ENCODE data around the gene RARA. TPM values are rescaled to one million over a fixed set of nuclear protein-coding genes. Genes with fewer than 3 reads are reported as not detected.
"Not testable (repeated sequence)": the region's sequence is repeated elsewhere in the genome, so short reads cannot be mapped to it uniquely, and the experiment has no call there.

Gene RARA
- total RNA-seq, 1 donor from 2014 or later: 28.8 TPM

- intact Hi-C loops (cut with micrococcal nuclease): no loop called here
Measured at GRCh38 chr17:40297511-40297910, 11.5 kb upstream of the RARA start.

GRCh38 chr17:40298726-40299125 is 10.3 kb upstream of the RARA start:
- intact Hi-C loops (cut with micrococcal nuclease): no loop called here

- intact Hi-C loops (cut with micrococcal nuclease): not testable (repeated sequence)
Measured at GRCh38 chr17:40299159-40299757, 9.7 kb upstream of the RARA start.

GRCh38 chr17:40301315-40301714 is 7.7 kb upstream of the RARA start:
- intact Hi-C loops (cut with micrococcal nuclease): loop anchor here (5.0 kb wide), 1 partner anchor 231 kb away; no protein-coding TSS in a partner anchor

- intact Hi-C loops (cut with micrococcal nuclease): loop anchor here (1.0 to 5.0 kb wide), 4 partner anchors 15 to 229 kb away; no protein-coding TSS in a partner anchor
Measured at GRCh38 chr17:40303009-40303657, 5.8 kb upstream of the RARA start.

GRCh38 chr17:40303708-40304551 is 5.0 kb upstream of the RARA start:
- intact Hi-C loops (cut with micrococcal nuclease): loop anchor here (1.0 to 5.0 kb wide), 4 partner anchors 14 to 228 kb away; no protein-coding TSS in a partner anchor

- intact Hi-C loops (cut with micrococcal nuclease): loop anchor here (5.0 kb wide), 1 partner anchor 228 kb away; no protein-coding TSS in a partner anchor
Measured at GRCh38 chr17:40304552-40304863, 4.5 kb upstream of the RARA start.

- intact Hi-C loops (cut with micrococcal nuclease): loop anchor here (5.0 kb wide), 1 partner anchor 227 kb away; no protein-coding TSS in a partner anchor
Measured at GRCh38 chr17:40304866-40305265, 4.1 kb upstream of the RARA start.

GRCh38 chr17:40306395-40306794 is 2.6 kb upstream of the RARA start:
- intact Hi-C loops (cut with micrococcal nuclease): no loop called here

GRCh38 chr17:40307001-40307730 is 1.8 kb upstream of the RARA start:
- intact Hi-C loops (cut with micrococcal nuclease): no loop called here

- intact Hi-C loops (cut with micrococcal nuclease): loop anchor here (1.0 kb wide), 1 partner anchor 11 kb away; no protein-coding TSS in a partner anchor
Measured at GRCh38 chr17:40307740-40308239, 1.2 kb upstream of the RARA start.

GRCh38 chr17:40309949-40310510 is 1.1 kb downstream of the RARA start:
- intact Hi-C loops (cut with micrococcal nuclease): no loop called here

- intact Hi-C loops (cut with micrococcal nuclease): no loop called here
Measured at GRCh38 chr17:40310882-40311391, 2.0 kb downstream of the RARA start.

- intact Hi-C loops (cut with micrococcal nuclease): no loop called here
Measured at GRCh38 chr17:40311575-40311974, 2.6 kb downstream of the RARA start.

GRCh38 chr17:40312131-40312731 is 3.3 kb downstream of the RARA start:
- intact Hi-C loops (cut with micrococcal nuclease): no loop called here

GRCh38 chr17:40312893-40313667 is 4.1 kb downstream of the RARA start:
- intact Hi-C loops (cut with micrococcal nuclease): no loop called here

GRCh38 chr17:40313668-40314583 is 4.9 kb downstream of the RARA start:
- intact Hi-C loops (cut with micrococcal nuclease): no loop called here

- intact Hi-C loops (cut with micrococcal nuclease): no loop called here
Measured at GRCh38 chr17:40314584-40314956, 5.6 kb downstream of the RARA start.

All from T-helper 1 cell treated with Interleukin-12 subunit alpha and Interleukin-12 subunit beta and Interleukin-4 antibody, amounts not matched to agents 30 ng/mL and 1 ng/mL, for 36 hours (primary cell).